ENCODE data around the gene TOM1L2.
"Not testable (repeated sequence)": the region's sequence is repeated elsewhere in the genome, so short reads cannot be mapped to it uniquely, and the experiment has no call there.

The TOM1L2 gene

GRCh38 chr17:17972126-17972951 is at the start of gene TOM1L2, which contains the start of gene DRC3:
Gene TOM1L2 (minus strand): TSS chr17:17972400. CDS start chr17:17972313, 87 bp downstream.
Gene DRC3 (plus strand): TSS chr17:17972862. CDS start chr17:17977599, 4,737 bp downstream.
- DNase-seq (ENCODE audit: low spot score) = peak; percentile 100

DNA sequence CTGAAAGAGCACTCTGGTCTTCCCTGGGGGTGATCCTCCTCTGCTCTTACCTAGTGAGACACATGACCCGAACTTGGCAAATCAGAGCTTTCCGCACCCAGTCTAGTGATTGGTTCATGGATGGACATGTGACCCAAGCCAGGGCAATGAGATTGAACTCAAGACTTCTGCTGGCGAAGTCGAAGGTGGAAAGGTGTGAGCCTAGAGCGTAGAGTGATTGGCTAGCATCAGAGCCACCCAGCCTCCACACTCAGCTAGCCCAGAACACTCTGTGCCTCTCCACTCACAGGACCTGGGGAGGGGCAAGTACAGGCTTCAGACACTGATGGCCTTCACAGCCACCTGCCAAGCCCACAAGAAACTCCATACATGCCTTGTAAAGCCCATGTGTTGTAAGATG is 49.2 kb upstream of the TOM1L2 start:
- no peak for DNase-seq (ENCODE audit: low spot score)

DNA sequence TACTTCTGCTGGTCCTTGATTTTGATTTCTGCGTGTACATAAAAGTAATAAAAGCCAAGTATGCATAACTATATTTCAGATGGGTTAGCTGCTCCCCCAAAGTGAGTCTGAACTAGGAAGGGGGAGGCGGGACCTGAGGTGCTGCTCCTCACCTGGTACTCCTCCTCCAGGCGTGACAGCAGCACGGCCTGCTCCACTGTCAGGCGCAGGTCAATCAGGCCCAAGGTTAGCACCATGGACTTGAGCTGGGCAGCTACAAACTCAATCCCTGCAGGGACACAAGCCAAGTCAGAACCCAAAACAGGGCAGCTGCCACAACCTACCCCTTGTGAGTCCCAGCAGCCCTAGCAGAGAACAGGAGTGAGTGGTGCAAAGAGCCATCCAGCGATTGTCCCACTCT is 48.8 kb upstream of the TOM1L2 start:
- DNase-seq (ENCODE audit: low spot score) = no peak

GRCh38 chr17:18019838-18020154 is 47.6 kb upstream of the TOM1L2 start:
- DNase-seq (ENCODE audit: low spot score) = no peak

- DNase-seq (ENCODE audit: low spot score) = no peak
These were observed 46.3 kb upstream of the TOM1L2 start for GRCh38 chr17:18018411-18018921.

DNA sequence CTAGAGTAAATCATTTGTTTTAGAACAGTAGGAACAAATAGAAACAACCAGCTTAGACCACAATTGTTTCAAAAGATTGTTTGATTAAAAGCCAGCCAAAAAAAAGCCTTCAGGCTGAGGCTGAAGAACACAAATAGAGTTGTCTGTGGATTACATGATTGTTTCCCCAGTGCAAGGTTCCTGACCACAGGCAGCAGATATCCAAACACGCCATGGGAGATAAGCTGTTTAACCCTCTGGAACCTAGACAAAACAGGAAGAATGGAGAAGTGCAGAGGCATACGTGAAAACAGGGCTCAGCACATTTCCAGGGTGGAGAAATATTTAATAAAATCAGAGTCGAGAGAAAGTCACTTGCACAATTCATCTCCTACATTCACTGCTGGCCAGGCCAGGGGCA is 45.8 kb upstream of the TOM1L2 start:
- DNase-seq (ENCODE audit: low spot score) = no peak

DNA sequence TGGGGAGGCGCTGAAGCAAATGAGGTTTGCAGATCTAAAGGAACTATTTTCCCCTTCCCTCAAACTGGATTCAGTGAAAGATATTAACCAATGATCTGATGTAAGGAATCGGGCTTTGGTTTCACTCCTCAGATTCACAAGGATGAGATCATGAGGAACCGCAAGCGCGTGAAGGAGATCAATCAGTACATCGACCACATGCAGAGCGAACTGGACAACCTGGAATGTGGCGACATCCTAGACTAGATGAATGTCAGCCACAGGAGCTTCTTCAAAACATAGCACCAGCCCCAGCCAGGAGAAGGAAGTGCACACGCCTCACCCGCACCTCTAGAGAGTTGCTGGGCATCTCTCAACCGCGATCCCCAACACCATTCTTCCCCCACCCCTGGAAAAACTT is 44.2 kb upstream of the TOM1L2 start:
- no peak for DNase-seq (ENCODE audit: low spot score)

DNA sequence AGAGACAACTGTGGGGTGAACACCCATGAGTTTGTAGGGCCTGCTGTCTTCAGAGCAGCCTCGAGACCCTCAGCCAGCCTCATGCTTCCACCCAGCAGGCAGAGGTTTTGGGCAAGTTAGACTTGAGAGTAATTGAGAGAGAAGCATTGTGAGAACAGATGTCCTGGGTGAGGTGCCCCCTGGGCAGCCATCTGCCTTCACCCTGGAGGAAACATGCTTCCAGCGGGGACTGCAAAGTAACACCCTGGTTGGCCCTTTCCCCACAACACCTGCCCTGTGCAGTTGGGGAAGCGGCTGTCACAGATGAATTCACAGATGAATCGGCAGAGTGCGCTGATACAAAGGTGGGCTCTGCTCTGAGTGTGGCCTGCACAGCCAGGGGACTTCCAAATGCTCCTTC is 43.4 kb upstream of the TOM1L2 start:
- DNase-seq (ENCODE audit: low spot score) = no peak

GRCh38 chr17:18014006-18014405 is 41.8 kb upstream of the TOM1L2 start:
- no peak for DNase-seq (ENCODE audit: low spot score)

- DNase-seq (ENCODE audit: low spot score) = no peak
These were observed 39.1 kb upstream of the TOM1L2 start for GRCh38 chr17:18011286-18011685.

DNA sequence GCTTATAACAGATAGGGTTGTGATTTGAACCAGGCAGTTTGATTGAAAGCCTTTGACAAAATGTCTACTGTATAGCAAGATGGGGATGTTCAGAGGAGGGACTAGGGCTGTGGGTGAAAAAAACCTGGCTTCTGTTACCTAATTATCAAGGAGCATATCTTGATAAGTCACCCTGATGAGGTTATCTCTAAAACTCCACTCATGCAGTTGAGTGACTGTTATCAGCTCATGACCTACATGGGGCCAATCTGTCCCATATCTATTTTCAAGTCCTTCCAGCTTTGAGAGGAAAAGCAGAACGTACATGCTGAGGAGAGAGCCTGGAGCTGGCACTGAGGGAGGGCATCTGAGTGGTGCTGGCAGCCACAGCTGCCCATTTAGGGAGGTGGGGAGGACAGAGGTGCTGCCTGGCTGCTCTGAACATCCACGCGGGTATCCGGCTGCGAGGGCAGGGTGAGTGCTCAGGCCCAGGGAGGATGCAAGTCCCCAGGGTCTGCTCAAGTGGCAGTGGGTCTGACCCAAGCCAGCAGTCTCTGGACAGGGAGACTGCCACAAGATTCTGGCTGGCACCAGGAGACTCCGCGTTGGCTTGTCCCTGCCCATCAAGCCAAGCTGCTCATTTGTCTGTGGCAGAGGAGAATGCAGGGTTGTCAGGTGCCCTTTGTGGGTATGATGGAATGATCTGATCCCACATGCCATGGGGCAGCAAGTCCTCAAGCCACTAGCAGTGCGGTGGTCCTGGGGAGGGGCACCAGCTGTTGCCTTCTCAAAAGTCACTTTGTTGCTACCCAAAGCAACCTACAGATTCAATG is 37.6 kb upstream of the TOM1L2 start:
- no peak for DNase-seq (ENCODE audit: low spot score)

GRCh38 chr17:18008496-18009268 is 36.5 kb upstream of the TOM1L2 start:
- DNase-seq (ENCODE audit: low spot score) = no peak

GRCh38 chr17:18006495-18007239 is 34.5 kb upstream of the TOM1L2 start:
- no peak for DNase-seq (ENCODE audit: low spot score)

DNA sequence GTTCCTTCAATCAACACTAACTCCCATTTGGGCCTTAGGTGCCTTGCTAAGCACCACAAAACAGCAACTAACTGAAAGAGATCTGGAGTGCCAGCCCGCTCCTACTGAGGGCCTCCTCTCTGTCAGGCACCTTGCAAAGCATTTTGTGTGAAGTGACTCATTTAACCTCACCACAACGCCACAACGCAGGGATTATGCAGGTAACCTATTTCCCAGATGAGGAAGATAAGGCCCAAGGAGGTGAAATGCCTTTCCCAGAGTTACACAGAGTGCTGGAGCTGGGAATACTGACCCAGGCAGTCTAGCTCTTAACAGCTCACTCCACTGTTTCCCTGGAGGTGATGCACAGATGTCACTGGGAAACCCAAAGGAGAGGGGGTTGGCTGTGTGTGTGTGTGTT is 33.3 kb upstream of the TOM1L2 start:
- DNase-seq (ENCODE audit: low spot score) = no peak

- no peak for DNase-seq (ENCODE audit: low spot score)
These were observed 32.7 kb upstream of the TOM1L2 start for GRCh38 chr17:18004884-18005305.

- no peak for DNase-seq (ENCODE audit: low spot score)
These were observed 32.1 kb upstream of the TOM1L2 start for GRCh38 chr17:18004345-18004744.

DNA sequence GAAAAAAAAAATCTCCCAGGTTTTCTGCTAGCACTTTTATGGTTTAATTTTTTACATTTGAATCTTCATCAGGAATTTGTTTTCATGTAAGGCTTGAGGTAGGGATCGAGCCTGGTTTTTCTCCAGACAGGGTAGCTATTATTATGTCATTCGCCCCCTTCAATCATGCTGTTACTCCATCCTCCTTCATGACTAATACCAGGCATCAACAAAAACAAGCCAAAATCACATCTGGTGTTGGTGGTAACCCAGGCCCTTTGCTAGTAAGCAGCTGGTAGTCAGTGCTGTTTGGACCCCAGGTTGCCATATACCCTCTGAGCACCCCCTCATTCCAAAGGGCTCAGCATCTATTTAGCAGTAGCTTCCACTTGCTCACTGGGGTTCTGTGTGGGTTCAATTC is 30.0 kb upstream of the TOM1L2 start:
- DNase-seq (ENCODE audit: low spot score) = no peak

DNA sequence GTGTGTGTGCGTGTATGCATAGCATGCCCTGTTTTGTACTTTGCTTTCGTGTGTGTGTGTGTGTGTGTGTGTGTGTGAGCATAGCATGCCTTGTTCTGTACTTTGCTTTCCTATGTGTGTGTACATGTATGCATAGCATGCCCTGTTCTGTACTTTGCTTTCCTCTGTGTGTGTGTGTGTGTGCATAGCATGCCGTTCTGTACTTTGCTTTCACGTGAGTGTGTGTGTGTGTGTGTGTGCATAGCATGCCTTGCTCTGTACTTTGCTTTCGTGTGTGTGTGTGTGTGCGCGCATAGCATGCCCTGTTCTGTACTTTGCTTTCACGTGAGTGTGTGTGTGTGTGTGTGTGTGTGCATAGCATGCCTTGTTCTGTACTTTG is 27.8 kb upstream of the TOM1L2 start:
- DNase-seq (ENCODE audit: low spot score) = no peak

DNA sequence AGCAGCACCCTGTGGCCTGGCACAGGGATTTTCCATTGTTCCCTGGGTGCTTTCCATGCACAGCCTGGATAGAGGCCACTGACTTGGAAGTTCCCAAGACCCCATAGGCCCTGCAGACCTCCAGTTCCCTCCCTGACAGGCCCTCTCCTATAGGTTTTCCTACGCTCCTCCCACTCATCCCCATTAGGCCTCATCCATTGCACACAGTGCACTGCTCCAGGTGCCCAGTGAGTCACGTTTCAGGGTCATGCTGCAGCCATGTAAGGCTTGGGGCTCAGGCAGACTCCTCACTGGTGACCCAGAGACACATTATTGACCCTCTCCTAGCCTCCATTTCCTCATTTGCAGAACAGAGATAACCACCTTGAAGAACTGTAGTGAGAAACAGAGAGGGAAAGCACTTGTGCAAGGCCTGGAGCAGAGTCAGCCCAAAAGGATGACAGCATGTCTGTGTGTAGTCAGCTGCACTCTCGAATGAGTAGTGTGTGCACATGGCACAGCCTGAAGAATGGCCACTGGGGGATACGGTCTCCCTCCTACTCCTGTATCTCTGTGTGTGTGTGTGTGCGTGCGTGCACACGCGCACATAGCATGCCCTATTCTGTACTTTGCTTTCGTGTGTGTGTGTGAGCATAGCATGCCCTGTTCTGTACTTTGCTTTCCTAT is 27.3 kb upstream of the TOM1L2 start:
- DNase-seq (ENCODE audit: low spot score) = no peak

- no peak for DNase-seq (ENCODE audit: low spot score)
These were observed 26.7 kb upstream of the TOM1L2 start for GRCh38 chr17:17998934-17999333.

GRCh38 chr17:17995887-17996286 is 23.7 kb upstream of the TOM1L2 start:
- DNase-seq (ENCODE audit: low spot score) = not testable (repeated sequence)

Measured in CD4-positive, alpha-beta T cell treated with Interleukin-2 at 100 ng/mL for 4 hours (primary cell).